H7 (cell line): ENCODE data around the gene DGCR6. TPM values are rescaled to one million over a fixed set of nuclear protein-coding genes. Genes with fewer than 3 reads are reported as not detected.
"Not testable (repeated sequence)": the region's sequence is repeated elsewhere in the genome, so short reads cannot be mapped to it uniquely, and the experiment has no call there.

Experiments
- DNase-seq: peaks from one replicate; pipeline ENCODE4 v3.0.0; 2012
- H3K27me3 ChIP-seq: 2 replicates; pipeline ENCODE4 v1.6.0; 2011; ENCODE audit warnings: mild to moderate bottlenecking, low read length; ENCODE audit not compliant: control insufficient read depth, insufficient read depth
- H3K36me3 ChIP-seq: replicated peaks from 2 replicates; pipeline ENCODE4 v1.5.1; 2011; ENCODE audit warnings: low read length; ENCODE audit not compliant: control insufficient read depth, insufficient read depth
- H3K4me3 ChIP-seq: 2 replicates; pipeline ENCODE4 v1.5.1; 2011; ENCODE audit warnings: low read depth, mild to moderate bottlenecking, control low read depth, low read length, moderate library complexity; ENCODE audit not compliant: insufficient read depth
- total RNA-seq: library from RNA; depleted of rRNA; stranded (reverse); fragments of >200 nt; shearing (Covaris generic); gene quantifications from 2 replicates; pipeline ENCODE4 v1.2.3, GENCODE V29; 2014; rRNA removed

The DGCR6 gene
- total RNA-seq, 1 experiment from 2014 or later: 11.6 TPM

DNA sequence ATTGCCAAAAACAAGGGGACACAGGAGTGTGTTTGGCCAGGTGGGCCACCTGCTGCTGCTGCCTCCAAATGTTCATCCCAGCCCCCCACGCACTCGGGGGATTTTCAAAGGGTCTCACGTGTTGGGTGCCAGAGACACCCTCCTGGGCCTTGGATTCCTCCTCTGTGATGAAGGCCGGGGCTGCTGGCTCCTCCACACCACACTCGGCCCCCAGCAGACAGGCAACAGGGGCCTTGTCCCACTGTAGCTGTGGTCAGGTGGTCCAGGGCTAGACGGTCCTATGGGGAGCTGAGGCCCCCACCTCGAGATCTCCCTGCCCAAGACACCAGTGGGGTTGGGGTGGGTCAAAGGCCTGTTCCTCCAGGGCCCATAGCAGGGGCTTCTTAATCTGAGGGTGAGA lies 55.1 kb downstream of the DGCR6 start:
- H3K27me3 ChIP-seq, DNase-seq, H3K36me3 ChIP-seq: not testable (repeated sequence)

More for the DNA sequence above, 55.1 kb downstream of the DGCR6 start:
- not testable (repeated sequence) for H3K4me3 ChIP-seq

Other genes starting within 250 kb of the DGCR6 start
- gene PRODH, start 30.0 kb downstream of the DGCR6 start, total RNA-seq: 34.3 and 53.1 TPM in 2 replicates
- 60.1 and 72.4 TPM in 2 replicates for gene DGCR2, start 216.1 kb downstream of the DGCR6 start, total RNA-seq
- not detected in 2 replicates for gene TSSK2, start 225.0 kb downstream of the DGCR6 start, total RNA-seq
- 17.6 and 28.4 TPM in 2 replicates for gene ESS2, start 238.3 kb downstream of the DGCR6 start, total RNA-seq
- gene GSC2, start 244.0 kb downstream of the DGCR6 start, total RNA-seq: 0.78 TPM in 1 of 2 replicates, not detected in the other